M059J (cell line): ENCODE measurements around the gene AP2A2. TPM values are rescaled to one million over a fixed set of nuclear protein-coding genes. Genes with fewer than 3 reads are reported as not detected.
A peak's percentile ranks its signal among the peaks of the same experiment; 100 is the strongest.

ENCODE experiments used
- DNase-seq: peaks from one replicate; pipeline ENCODE4 v3.0.0-alpha.2; 2012; ENCODE audit warnings: low read depth
- total RNA-seq: library from RNA; depleted of rRNA; stranded (reverse); fragments of >200 nt; shearing (Covaris generic); gene quantifications from 2 replicates; pipeline ENCODE4 v1.2.3, GENCODE V29; 2014; rRNA removed

AP2A2 gene
- 40.9 and 49.3 TPM in 2 replicates for total RNA-seq

- peak; percentile 83 for DNase-seq
These were observed at the start of gene AP2A2 for GRCh38 chr11:925496-926301. TSS of gene AP2A2 (plus strand) at chr11:925870. CDS start at chr11:926022, 152 bp downstream.

GRCh38 chr11:876545-876944 lies 49.1 kb upstream of the AP2A2 start:
- no peak for DNase-seq

- DNase-seq = no peak
These were observed 48.1 kb upstream of the AP2A2 start for GRCh38 chr11:877565-877964.

- no peak for DNase-seq
These were observed 45.2 kb upstream of the AP2A2 start for GRCh38 chr11:880447-880846.

GRCh38 chr11:882596-882995 lies 43.1 kb upstream of the AP2A2 start:
- DNase-seq = no peak

- DNase-seq = no peak
These were observed 42.1 kb upstream of the AP2A2 start for GRCh38 chr11:883527-883926.

GRCh38 chr11:884578-885070 lies 41.0 kb upstream of the AP2A2 start:
- no peak for DNase-seq

GRCh38 chr11:886568-886967 lies 39.1 kb upstream of the AP2A2 start:
- no peak for DNase-seq

- DNase-seq = no peak
These were observed 38.1 kb upstream of the AP2A2 start for GRCh38 chr11:887589-887988.

GRCh38 chr11:888310-889212 lies 37.1 kb upstream of the AP2A2 start:
- no peak for DNase-seq

- no peak for DNase-seq
These were observed 36.4 kb upstream of the AP2A2 start for GRCh38 chr11:889257-889656.

- no peak for DNase-seq
These were observed 35.8 kb upstream of the AP2A2 start for GRCh38 chr11:889687-890475.

GRCh38 chr11:890794-891540 lies 34.7 kb upstream of the AP2A2 start:
- no peak for DNase-seq

- no peak for DNase-seq
These were observed 32.5 kb upstream of the AP2A2 start for GRCh38 chr11:893008-893654.

GRCh38 chr11:894575-895201 lies 31.0 kb upstream of the AP2A2 start:
- no peak for DNase-seq

GRCh38 chr11:895331-896110 lies 30.1 kb upstream of the AP2A2 start:
- no peak for DNase-seq

- no peak for DNase-seq
These were observed 28.2 kb upstream of the AP2A2 start for GRCh38 chr11:897253-898142.

- DNase-seq = peak; percentile 33
These were observed 27.5 kb upstream of the AP2A2 start for GRCh38 chr11:898143-898511.
